Activated naive CD8-positive, alpha-beta T cell treated with anti-CD3 and anti-CD28 coated beads, Interleukin-2, amount 50 U/mL, for 24 hours (primary cell): ENCODE measurements around the gene CDH16.
"Not testable (repeated sequence)": the region's sequence is repeated elsewhere in the genome, so short reads cannot be mapped to it uniquely, and the experiment has no call there.

Source experiments
- ATAC-seq: fragments of 150-1000 bp; cut with Tn5 transposase; one replicate; pipeline ENCODE4 v1.10.0; 2021
- DNase-seq: peaks from one replicate; pipeline ENCODE4 v3.0.0; 2021
- H3K27ac Mint-ChIP-seq: one replicate; pipeline ENCODE4 v1.8.0; 2021; ENCODE audit warnings: mild to moderate bottlenecking, mixed read lengths
- H3K27me3 Mint-ChIP-seq: one replicate; pipeline ENCODE4 v1.8.0; 2021; ENCODE audit warnings: mixed read lengths
- H3K36me3 Mint-ChIP-seq: one replicate; pipeline ENCODE4 v1.8.0; 2021; ENCODE audit warnings: low read depth, mixed read lengths
- H3K4me1 Mint-ChIP-seq: one replicate; pipeline ENCODE4 v1.8.0; 2021; ENCODE audit warnings: mixed read lengths
- H3K4me3 Mint-ChIP-seq: one replicate; pipeline ENCODE4 v1.8.0; 2021; ENCODE audit warnings: mild to moderate bottlenecking, moderate library complexity, mixed read lengths
- H3K9me3 Mint-ChIP-seq: one replicate; pipeline ENCODE4 v1.8.0; 2021; ENCODE audit warnings: mixed read lengths

CDH16 gene

GRCh38 chr16:66903544-66904427 is 14.9 kb downstream of the CDH16 start:
- DNase-seq (no peak), ATAC-seq (no peak)
- Mint-ChIP-seq H3K27me3 (no peaks in the 10 kb centered on the region), H3K27ac (no peak overlapping the region), H3K4me1 (peaks cover 5% of the 10 kb centered on the region), H3K9me3 (no peaks in the 10 kb centered on the region), H3K36me3 (no peaks in the 10 kb centered on the region), H3K4me3 (no peak overlapping the region)

- Mint-ChIP-seq H3K36me3 (no peaks in the 10 kb centered on the region), H3K9me3 (no peaks in the 10 kb centered on the region), H3K4me1 (peaks cover 5% of the 10 kb centered on the region), H3K27me3 (no peaks in the 10 kb centered on the region), H3K4me3 (no peak overlapping the region), H3K27ac (no peak overlapping the region)
- ATAC-seq (no peak), DNase-seq (no peak)
Measured at GRCh38 chr16:66902648-66903543, 15.8 kb downstream of the CDH16 start.

GRCh38 chr16:66901626-66902025 is 17.1 kb downstream of the CDH16 start:
- ATAC-seq: no peak
- no peaks in the 10 kb centered on the region for H3K27me3 Mint-ChIP-seq
- H3K36me3 Mint-ChIP-seq: no peaks in the 10 kb centered on the region

GRCh38 chr16:66900721-66901441 is 17.8 kb downstream of the CDH16 start:
- no peaks in the 10 kb centered on the region for H3K36me3 Mint-ChIP-seq
- no peaks in the 10 kb centered on the region for H3K27me3 Mint-ChIP-seq
- peaks cover 1% of the 10 kb centered on the region for H3K4me1 Mint-ChIP-seq
- H3K27ac Mint-ChIP-seq: no peak overlapping the region
- ATAC-seq (no peak), DNase-seq (no peak)
- H3K9me3 Mint-ChIP-seq: no peaks in the 10 kb centered on the region
- no peak overlapping the region for H3K4me3 Mint-ChIP-seq

More at GRCh38 chr16:66901626-66902025, 17.1 kb downstream of the CDH16 start:
- no peak overlapping the region for H3K4me3 Mint-ChIP-seq
- H3K4me1 Mint-ChIP-seq: peaks cover 5% of the 10 kb centered on the region
- H3K27ac Mint-ChIP-seq: no peak overlapping the region
- H3K9me3 Mint-ChIP-seq: no peaks in the 10 kb centered on the region
- no peak for DNase-seq

GRCh38 chr16:66899945-66900710 is 18.6 kb downstream of the CDH16 start:
- Mint-ChIP-seq H3K9me3 (no peaks in the 10 kb centered on the region), H3K4me3 (no peak overlapping the region), H3K27me3 (no peaks in the 10 kb centered on the region), H3K4me1 (no peaks in the 10 kb centered on the region), H3K36me3 (no peaks in the 10 kb centered on the region), H3K27ac (no peak overlapping the region)
- ATAC-seq (no peak), DNase-seq (no peak)

- Mint-ChIP-seq H3K4me1 (no peaks in the 10 kb centered on the region), H3K36me3 (peaks cover 3% of the 10 kb centered on the region), H3K9me3 (no peaks in the 10 kb centered on the region), H3K4me3 (no peak overlapping the region), H3K27me3 (no peaks in the 10 kb centered on the region), H3K27ac (no peak overlapping the region)
- ATAC-seq: no peak
- no peak for DNase-seq
Measured at GRCh38 chr16:66899310-66899944, 19.3 kb downstream of the CDH16 start.

- H3K4me3 Mint-ChIP-seq: no peak overlapping the region
- no peaks in the 10 kb centered on the region for H3K4me1 Mint-ChIP-seq
- no peak overlapping the region for H3K27ac Mint-ChIP-seq
- no peak for ATAC-seq
- no peaks in the 10 kb centered on the region for H3K9me3 Mint-ChIP-seq
- DNase-seq: no peak
- no peaks in the 10 kb centered on the region for H3K27me3 Mint-ChIP-seq
- peaks cover 3% of the 10 kb centered on the region for H3K36me3 Mint-ChIP-seq
Measured at GRCh38 chr16:66898933-66899309, 19.8 kb downstream of the CDH16 start.

- no peak overlapping the region for H3K4me3 Mint-ChIP-seq
- H3K4me1 Mint-ChIP-seq: peaks cover under 1% of the 10 kb centered on the region
- no peak for ATAC-seq
- H3K27me3 Mint-ChIP-seq: no peaks in the 10 kb centered on the region
- no peak overlapping the region for H3K27ac Mint-ChIP-seq
- DNase-seq: no peak
- peaks cover 3% of the 10 kb centered on the region for H3K36me3 Mint-ChIP-seq
- no peaks in the 10 kb centered on the region for H3K9me3 Mint-ChIP-seq
Measured at GRCh38 chr16:66898207-66898606, 20.5 kb downstream of the CDH16 start.

GRCh38 chr16:66896682-66897081 is 22.0 kb downstream of the CDH16 start:
- not testable (repeated sequence) for H3K36me3 Mint-ChIP-seq, DNase-seq, H3K27ac Mint-ChIP-seq, H3K9me3 Mint-ChIP-seq, H3K4me1 Mint-ChIP-seq, H3K4me3 Mint-ChIP-seq, ATAC-seq, H3K27me3 Mint-ChIP-seq

GRCh38 chr16:66895999-66896398 is 22.7 kb downstream of the CDH16 start:
- Mint-ChIP-seq H3K9me3 (no peaks in the 10 kb centered on the region), H3K27ac (no peak overlapping the region), H3K36me3 (peaks cover 3% of the 10 kb centered on the region), H3K4me3 (no peak overlapping the region), H3K27me3 (no peaks in the 10 kb centered on the region), H3K4me1 (peaks cover 6% of the 10 kb centered on the region)
- DNase-seq (no peak), ATAC-seq (no peak)

GRCh38 chr16:66895689-66895979 is 23.1 kb downstream of the CDH16 start:
- no peak for DNase-seq
- H3K4me1 Mint-ChIP-seq: peaks cover 6% of the 10 kb centered on the region
- H3K36me3 Mint-ChIP-seq: peaks cover 3% of the 10 kb centered on the region
- no peak overlapping the region for H3K4me3 Mint-ChIP-seq
- H3K9me3 Mint-ChIP-seq: no peaks in the 10 kb centered on the region
- H3K27me3 Mint-ChIP-seq: no peaks in the 10 kb centered on the region
- no peak overlapping the region for H3K27ac Mint-ChIP-seq
- no peak for ATAC-seq

GRCh38 chr16:66894948-66895688 is 23.6 kb downstream of the CDH16 start:
- Mint-ChIP-seq H3K9me3 (no peaks in the 10 kb centered on the region), H3K27ac (no peak overlapping the region), H3K27me3 (no peaks in the 10 kb centered on the region), H3K4me1 (peaks cover 6% of the 10 kb centered on the region), H3K4me3 (no peak overlapping the region), H3K36me3 (peaks cover 3% of the 10 kb centered on the region)
- ATAC-seq (peak; percentile 83), DNase-seq (peak; percentile 54)

GRCh38 chr16:66894055-66894454 is 24.6 kb downstream of the CDH16 start:
- Mint-ChIP-seq H3K36me3 (peaks cover 8% of the 10 kb centered on the region), H3K9me3 (no peaks in the 10 kb centered on the region), H3K4me1 (peaks cover 8% of the 10 kb centered on the region), H3K4me3 (no peak overlapping the region), H3K27ac (no peak overlapping the region), H3K27me3 (no peaks in the 10 kb centered on the region)
- DNase-seq (no peak), ATAC-seq (no peak)
